Stomach (tissue), 9 donors: ENCODE data around the gene ATP9A. TPM values are rescaled to one million over a fixed set of nuclear protein-coding genes. Genes with fewer than 3 reads are reported as not detected.

Experiments
- DNase-seq, 2 donors: peaks; one replicate each; pipeline versions ENCODE4 v3.0.0 to v3.0.0-alpha.2; 2013 to 2019
- H3K27ac ChIP-seq, 5 donors: fragments of 200-600 bp in 4 of 5; sonication (generic) in 4 of 5; one replicate each; pipeline ENCODE4 v1.5.1; 2013 to 2019; ENCODE audit warnings: mild to moderate bottlenecking in 1 of 5, moderate library complexity in 1 of 5
- H3K27me3 ChIP-seq, 3 donors: fragments of 200-600 bp; sonication (generic); one replicate each; pipeline ENCODE4 v1.5.1; 2017 to 2019; ENCODE audit warnings: mixed run types in 1 of 3
- H3K36me3 ChIP-seq, 4 donors: fragments of 200-600 bp; sonication (generic); 1 replicate in 3 of 4; 2 replicates in 1 of 4; pipeline ENCODE4 v1.5.1; 2016 to 2019
- H3K4me1 ChIP-seq, 4 donors: fragments of 200-600 bp; sonication (generic); one replicate each; pipeline ENCODE4 v1.5.1; 2016 to 2019
- H3K4me3 ChIP-seq, 4 donors: fragments of 200-600 bp; sonication (generic) in 3 of 4; one replicate each; pipeline ENCODE4 v1.5.1; 2016 to 2019; ENCODE audit warnings: mild to moderate bottlenecking in 1 of 4
- H3K9me3 ChIP-seq, 4 donors: fragments of 200-600 bp; sonication (generic); one replicate each; pipeline ENCODE4 v1.5.1; 2016 to 2019
- CTCF ChIP-seq, 7 experiments: fragments of 450-650 bp in 4 of 7; fragments of 200-600 bp in 3 of 7; sonication (generic) in 3 of 7; IDR thresholded peaks; one replicate each; pipeline ENCODE4 v1.5.1; 2016 to 2019; ENCODE audit warnings: antibody characterized with exemption in 7 of 7, control low read depth in 2 of 7, mild to moderate bottlenecking in 1 of 7
- EP300 ChIP-seq: sonication (generic); formaldehyde crosslinking; IDR thresholded peaks from one replicate; pipeline ENCODE4 v1.6.1; 2017; ENCODE audit warnings: antibody characterized with exemption
- POLR2A ChIP-seq, 4 donors: fragments of 450-650 bp; IDR thresholded peaks; one replicate each; pipeline ENCODE4 v1.6.1; 2016; ENCODE audit warnings: antibody characterized with exemption in 4 of 4, control low read depth in 2 of 4, mild to moderate bottlenecking in 1 of 4, moderate library complexity in 1 of 4
- POLR2AphosphoS5 ChIP-seq, 3 donors: sonication (generic); formaldehyde crosslinking; IDR thresholded peaks; one replicate each; pipeline ENCODE4 v1.6.1; 2016; ENCODE audit warnings: antibody characterized with exemption in 3 of 3
- WGBS, 5 donors: extraction: QIAGEN DNeasy Blood & Tissue Kit in 3 of 5; methylation state at CpG; one replicate each; pipeline versions ENCODE4 v1.1.5 to v1.1.7; 2013 to 2018; 5-methylcytosine and 5-hydroxymethylcytosine counted together
- intact Hi-C: fragments of 100-400 bp; cut with DNase I; formaldehyde crosslinking; loops from one replicate; pipeline ENCODE4 v1.15.1; 2023; ENCODE audit warnings: low total_unique reads
- polyA plus RNA-seq, 3 donors: library from polyadenylated mRNA; stranded (reverse); fragments of 200-250 nt; gene quantifications; one replicate each; pipeline ENCODE4 v1.2.3, GENCODE V29; 2013
- total RNA-seq, 5 donors: library from RNA; depleted of rRNA; stranded (reverse); fragments of >200 nt; gene quantifications; one replicate each; pipeline versions ENCODE4 v1.1.0 to v1.2.3, GENCODE V29; 2014 to 2016
- donor health status: healthy with polysubstance abuse.
- donor health status: Bipolar disorder and iron deficiency.
- donor health status: healthy.

ATP9A gene
- total and polyA plus RNA-seq, 8 donors, result 3.2 to 58.9 (median 12.7) TPM

- Histone ChIP-seq H3K27ac (no peak overlapping the region), H3K9me3 (no peaks in the 10 kb centered on the region), H3K4me1 (peaks cover 12 to 27% (median 18%) of the 10 kb centered on the region in 4 donors), H3K4me3 (no peak overlapping the region), H3K27me3 (no peaks in the 10 kb centered on the region), H3K36me3 (peaks cover 0 to 33% (median 31%) of the 10 kb centered on the region in 4 donors)
- WGBS, 5 donors, result 54 to 88% (median 84%) methylated on average over 8 of the region's 8 CpGs
- DNase-seq, result no peak
- TF ChIP-seq CTCF (IDR thresholded peaks at IDR 0.05) (no peak), POLR2A (IDR thresholded peaks at IDR 0.05) (no peak), EP300 (no peak), POLR2AphosphoS5 (IDR thresholded peaks at IDR 0.05) (no peak)
- intact Hi-C loops, result loop anchor here (5.0 kb wide), 1 partner anchor 223 kb away; no protein-coding TSS in a partner anchor
Observed at GRCh38 chr20:51595744-51596143, 172.4 kb downstream of the ATP9A start.

- intact Hi-C loops, result loop anchor here (5.0 kb wide), 1 partner anchor 223 kb away; no protein-coding TSS in a partner anchor
- no peaks in the 10 kb centered on the region for H3K27me3 ChIP-seq
- H3K36me3 ChIP-seq, result peaks cover 0 to 27% (median 24%) of the 10 kb centered on the region in 4 donors
- no peaks in the 10 kb centered on the region for H3K9me3 ChIP-seq
- WGBS, 5 donors, result 6 to 10% (median 8%) methylated on average over 13 of the region's 13 CpGs
- peak overlapping the region in 2 of 5 donors; percentile 2 to 66 for H3K27ac ChIP-seq
- peaks cover 12 to 27% (median 18%) of the 10 kb centered on the region in 4 donors for H3K4me1 ChIP-seq
- DNase-seq, result peak; percentile 88 to 95
- TF ChIP-seq EP300 (no peak), CTCF (IDR thresholded peaks at IDR 0.05) (peak in 6 of 7 experiments; percentile 74 to 92 (median 80)), POLR2AphosphoS5 (IDR thresholded peaks at IDR 0.05) (peak in 2 of 3 donors; percentile 41 to 80), POLR2A (IDR thresholded peaks at IDR 0.05) (no peak)
- H3K4me3 ChIP-seq, result no peak overlapping the region
Observed at GRCh38 chr20:51595058-51595532, 173.1 kb downstream of the ATP9A start.

- WGBS, 5 donors, result 54 to 68% (median 65%) methylated on average over 12 of the region's 12 CpGs
- intact Hi-C loops, result loop anchor here (5.0 kb wide), 1 partner anchor 222 kb away; no protein-coding TSS in a partner anchor
Observed at GRCh38 chr20:51594236-51595057, 173.7 kb downstream of the ATP9A start.

More at GRCh38 chr20:51594236-51595057, 173.7 kb downstream of the ATP9A start:
- H3K4me1 ChIP-seq, result peaks cover 12 to 27% (median 18%) of the 10 kb centered on the region in 4 donors
- no peak for DNase-seq
- H3K9me3 ChIP-seq, result no peaks in the 10 kb centered on the region
- H3K27ac ChIP-seq, result peak overlapping the region in 2 of 5 donors; percentile 2 to 66
- H3K36me3 ChIP-seq, result peaks cover 0 to 20% (median 18%) of the 10 kb centered on the region in 4 donors
- H3K4me3 ChIP-seq, result no peak overlapping the region
- no peaks in the 10 kb centered on the region for H3K27me3 ChIP-seq
- TF ChIP-seq EP300 (no peak), POLR2AphosphoS5 (IDR thresholded peaks at IDR 0.05) (no peak), POLR2A (IDR thresholded peaks at IDR 0.05) (no peak), CTCF (IDR thresholded peaks at IDR 0.05) (no peak)
